ENCODE data around the gene FLYWCH2. TPM values are rescaled to one million over a fixed set of nuclear protein-coding genes. Genes with fewer than 3 reads are reported as not detected.

FLYWCH2 gene
- total and polyA plus RNA-seq, 9 of the 15 experiments (the other 6 are each of a cell fraction or from before 2014, with no cell fraction given) = 0.70 to 55.5 (median 7.6) TPM

GRCh38 chr16:2905241-2905987 lies 22.4 kb downstream of the FLYWCH2 start (continued):
- TF ChIP-seq, protein P1, sequence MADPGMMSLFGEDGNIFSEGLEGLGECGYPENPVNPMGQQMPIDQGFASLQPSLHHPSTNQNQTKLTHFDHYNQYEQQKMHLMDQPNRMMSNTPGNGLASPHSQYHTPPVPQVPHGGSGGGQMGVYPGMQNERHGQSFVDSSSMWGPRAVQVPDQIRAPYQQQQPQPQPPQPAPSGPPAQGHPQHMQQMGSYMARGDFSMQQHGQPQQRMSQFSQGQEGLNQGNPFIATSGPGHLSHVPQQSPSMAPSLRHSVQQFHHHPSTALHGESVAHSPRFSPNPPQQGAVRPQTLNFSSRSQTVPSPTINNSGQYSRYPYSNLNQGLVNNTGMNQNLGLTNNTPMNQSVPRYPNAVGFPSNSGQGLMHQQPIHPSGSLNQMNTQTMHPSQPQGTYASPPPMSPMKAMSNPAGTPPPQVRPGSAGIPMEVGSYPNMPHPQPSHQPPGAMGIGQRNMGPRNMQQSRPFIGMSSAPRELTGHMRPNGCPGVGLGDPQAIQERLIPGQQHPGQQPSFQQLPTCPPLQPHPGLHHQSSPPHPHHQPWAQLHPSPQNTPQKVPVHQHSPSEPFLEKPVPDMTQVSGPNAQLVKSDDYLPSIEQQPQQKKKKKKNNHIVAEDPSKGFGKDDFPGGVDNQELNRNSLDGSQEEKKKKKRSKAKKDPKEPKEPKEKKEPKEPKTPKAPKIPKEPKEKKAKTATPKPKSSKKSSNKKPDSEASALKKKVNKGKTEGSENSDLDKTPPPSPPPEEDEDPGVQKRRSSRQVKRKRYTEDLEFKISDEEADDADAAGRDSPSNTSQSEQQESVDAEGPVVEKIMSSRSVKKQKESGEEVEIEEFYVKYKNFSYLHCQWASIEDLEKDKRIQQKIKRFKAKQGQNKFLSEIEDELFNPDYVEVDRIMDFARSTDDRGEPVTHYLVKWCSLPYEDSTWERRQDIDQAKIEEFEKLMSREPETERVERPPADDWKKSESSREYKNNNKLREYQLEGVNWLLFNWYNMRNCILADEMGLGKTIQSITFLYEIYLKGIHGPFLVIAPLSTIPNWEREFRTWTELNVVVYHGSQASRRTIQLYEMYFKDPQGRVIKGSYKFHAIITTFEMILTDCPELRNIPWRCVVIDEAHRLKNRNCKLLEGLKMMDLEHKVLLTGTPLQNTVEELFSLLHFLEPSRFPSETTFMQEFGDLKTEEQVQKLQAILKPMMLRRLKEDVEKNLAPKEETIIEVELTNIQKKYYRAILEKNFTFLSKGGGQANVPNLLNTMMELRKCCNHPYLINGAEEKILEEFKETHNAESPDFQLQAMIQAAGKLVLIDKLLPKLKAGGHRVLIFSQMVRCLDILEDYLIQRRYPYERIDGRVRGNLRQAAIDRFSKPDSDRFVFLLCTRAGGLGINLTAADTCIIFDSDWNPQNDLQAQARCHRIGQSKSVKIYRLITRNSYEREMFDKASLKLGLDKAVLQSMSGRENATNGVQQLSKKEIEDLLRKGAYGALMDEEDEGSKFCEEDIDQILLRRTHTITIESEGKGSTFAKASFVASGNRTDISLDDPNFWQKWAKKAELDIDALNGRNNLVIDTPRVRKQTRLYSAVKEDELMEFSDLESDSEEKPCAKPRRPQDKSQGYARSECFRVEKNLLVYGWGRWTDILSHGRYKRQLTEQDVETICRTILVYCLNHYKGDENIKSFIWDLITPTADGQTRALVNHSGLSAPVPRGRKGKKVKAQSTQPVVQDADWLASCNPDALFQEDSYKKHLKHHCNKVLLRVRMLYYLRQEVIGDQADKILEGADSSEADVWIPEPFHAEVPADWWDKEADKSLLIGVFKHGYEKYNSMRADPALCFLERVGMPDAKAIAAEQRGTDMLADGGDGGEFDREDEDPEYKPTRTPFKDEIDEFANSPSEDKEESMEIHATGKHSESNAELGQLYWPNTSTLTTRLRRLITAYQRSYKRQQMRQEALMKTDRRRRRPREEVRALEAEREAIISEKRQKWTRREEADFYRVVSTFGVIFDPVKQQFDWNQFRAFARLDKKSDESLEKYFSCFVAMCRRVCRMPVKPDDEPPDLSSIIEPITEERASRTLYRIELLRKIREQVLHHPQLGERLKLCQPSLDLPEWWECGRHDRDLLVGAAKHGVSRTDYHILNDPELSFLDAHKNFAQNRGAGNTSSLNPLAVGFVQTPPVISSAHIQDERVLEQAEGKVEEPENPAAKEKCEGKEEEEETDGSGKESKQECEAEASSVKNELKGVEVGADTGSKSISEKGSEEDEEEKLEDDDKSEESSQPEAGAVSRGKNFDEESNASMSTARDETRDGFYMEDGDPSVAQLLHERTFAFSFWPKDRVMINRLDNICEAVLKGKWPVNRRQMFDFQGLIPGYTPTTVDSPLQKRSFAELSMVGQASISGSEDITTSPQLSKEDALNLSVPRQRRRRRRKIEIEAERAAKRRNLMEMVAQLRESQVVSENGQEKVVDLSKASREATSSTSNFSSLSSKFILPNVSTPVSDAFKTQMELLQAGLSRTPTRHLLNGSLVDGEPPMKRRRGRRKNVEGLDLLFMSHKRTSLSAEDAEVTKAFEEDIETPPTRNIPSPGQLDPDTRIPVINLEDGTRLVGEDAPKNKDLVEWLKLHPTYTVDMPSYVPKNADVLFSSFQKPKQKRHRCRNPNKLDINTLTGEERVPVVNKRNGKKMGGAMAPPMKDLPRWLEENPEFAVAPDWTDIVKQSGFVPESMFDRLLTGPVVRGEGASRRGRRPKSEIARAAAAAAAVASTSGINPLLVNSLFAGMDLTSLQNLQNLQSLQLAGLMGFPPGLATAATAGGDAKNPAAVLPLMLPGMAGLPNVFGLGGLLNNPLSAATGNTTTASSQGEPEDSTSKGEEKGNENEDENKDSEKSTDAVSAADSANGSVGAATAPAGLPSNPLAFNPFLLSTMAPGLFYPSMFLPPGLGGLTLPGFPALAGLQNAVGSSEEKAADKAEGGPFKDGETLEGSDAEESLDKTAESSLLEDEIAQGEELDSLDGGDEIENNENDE (IDR thresholded peaks at IDR 0.05; ENCODE audit: low read depth, low read length) = no peak
- TF ChIP-seq EWSR1 (IDR thresholded peaks at IDR 0.05; ENCODE audit: borderline replicate concordance, low read depth, partially characterized antibody) (no peak), CEBPB (tag; IDR thresholded peaks at IDR 0.05) (no peak), ZNF121 (CRISPR knock-in tag; conservative IDR thresholded peaks at IDR 0.05) (no peak), BDP1 (IDR thresholded peaks at IDR 0.05; ENCODE audit: insufficient read depth, insufficient read length) (no peak), RFX5 (IDR thresholded peaks at IDR 0.05; ENCODE audit: low read depth, low read length) (no peak), SMARCE1 (IDR thresholded peaks at IDR 0.05) (no peak), ZNF699 (CRISPR knock-in tag; IDR thresholded peaks at IDR 0.05; ENCODE audit: insufficient replicate concordance) (no peak), PTBP1 (IDR thresholded peaks at IDR 0.05; ENCODE audit: low read depth, low read length) (no peak), GABPA (tag; conservative IDR thresholded peaks at IDR 0.05; ENCODE audit: low read depth) (peak; percentile 72)
- TF ChIP-seq, protein P2, sequence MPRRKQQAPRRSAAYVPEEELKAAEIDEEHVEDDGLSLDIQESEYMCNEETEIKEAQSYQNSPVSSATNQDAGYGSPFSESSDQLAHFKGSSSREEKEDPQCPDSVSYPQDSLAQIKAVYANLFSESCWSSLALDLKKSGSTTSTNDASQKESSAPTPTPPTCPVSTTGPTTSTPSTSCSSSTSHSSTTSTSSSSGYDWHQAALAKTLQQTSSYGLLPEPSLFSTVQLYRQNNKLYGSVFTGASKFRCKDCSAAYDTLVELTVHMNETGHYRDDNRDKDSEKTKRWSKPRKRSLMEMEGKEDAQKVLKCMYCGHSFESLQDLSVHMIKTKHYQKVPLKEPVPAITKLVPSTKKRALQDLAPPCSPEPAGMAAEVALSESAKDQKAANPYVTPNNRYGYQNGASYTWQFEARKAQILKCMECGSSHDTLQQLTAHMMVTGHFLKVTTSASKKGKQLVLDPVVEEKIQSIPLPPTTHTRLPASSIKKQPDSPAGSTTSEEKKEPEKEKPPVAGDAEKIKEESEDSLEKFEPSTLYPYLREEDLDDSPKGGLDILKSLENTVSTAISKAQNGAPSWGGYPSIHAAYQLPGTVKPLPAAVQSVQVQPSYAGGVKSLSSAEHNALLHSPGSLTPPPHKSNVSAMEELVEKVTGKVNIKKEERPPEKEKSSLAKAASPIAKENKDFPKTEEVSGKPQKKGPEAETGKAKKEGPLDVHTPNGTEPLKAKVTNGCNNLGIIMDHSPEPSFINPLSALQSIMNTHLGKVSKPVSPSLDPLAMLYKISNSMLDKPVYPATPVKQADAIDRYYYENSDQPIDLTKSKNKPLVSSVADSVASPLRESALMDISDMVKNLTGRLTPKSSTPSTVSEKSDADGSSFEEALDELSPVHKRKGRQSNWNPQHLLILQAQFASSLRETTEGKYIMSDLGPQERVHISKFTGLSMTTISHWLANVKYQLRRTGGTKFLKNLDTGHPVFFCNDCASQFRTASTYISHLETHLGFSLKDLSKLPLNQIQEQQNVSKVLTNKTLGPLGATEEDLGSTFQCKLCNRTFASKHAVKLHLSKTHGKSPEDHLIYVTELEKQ (CRISPR knock-in tag; IDR thresholded peaks at IDR 0.05) = no peak
- TF ChIP-seq, protein P3, sequence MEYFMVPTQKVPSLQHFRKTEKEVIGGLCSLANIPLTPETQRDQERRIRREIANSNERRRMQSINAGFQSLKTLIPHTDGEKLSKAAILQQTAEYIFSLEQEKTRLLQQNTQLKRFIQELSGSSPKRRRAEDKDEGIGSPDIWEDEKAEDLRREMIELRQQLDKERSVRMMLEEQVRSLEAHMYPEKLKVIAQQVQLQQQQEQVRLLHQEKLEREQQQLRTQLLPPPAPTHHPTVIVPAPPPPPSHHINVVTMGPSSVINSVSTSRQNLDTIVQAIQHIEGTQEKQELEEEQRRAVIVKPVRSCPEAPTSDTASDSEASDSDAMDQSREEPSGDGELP (CRISPR knock-in tag; IDR thresholded peaks at IDR 0.05; ENCODE audit: borderline replicate concordance) = peak; percentile 69
